ENCODE data around the gene OTOP1.
"Not testable (repeated sequence)": the region's sequence is repeated elsewhere in the genome, so short reads cannot be mapped to it uniquely, and the experiment has no call there.

OTOP1 gene

DNA sequence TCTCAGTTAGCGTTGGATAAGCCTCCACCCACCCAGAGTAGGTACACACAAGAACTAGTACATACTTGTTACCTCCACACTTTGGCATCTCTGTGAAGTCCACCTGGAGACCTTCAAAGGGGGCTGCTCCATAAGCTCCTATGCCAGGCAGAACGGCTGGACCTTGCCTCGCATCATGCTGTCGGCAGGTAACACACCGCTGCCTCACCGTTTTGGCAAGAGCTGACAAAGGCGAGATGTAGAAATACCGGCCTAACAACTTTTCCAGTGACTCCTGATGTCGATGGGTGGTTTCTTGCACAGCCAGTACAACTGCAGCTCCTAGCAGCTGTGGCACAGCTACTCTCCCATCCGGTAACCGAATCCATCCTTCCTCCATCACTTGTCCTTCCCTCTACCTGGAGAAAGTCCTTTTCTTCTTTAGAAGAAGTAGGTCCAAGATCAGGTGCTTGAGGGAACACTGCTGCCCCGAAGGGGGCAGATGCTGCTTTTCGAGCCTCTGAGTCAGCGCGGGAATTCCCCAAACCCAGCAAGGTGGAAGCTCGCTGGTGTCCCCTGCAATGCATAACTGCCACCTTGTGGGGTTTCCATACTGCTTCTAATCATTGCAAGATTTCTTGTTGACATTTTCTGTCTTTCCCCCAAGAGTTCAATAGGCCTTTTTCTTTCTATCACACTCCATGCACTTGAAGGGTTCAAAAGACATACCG lies 65.6 kb downstream of the OTOP1 start:
- DNase-seq: not testable (repeated sequence)

DNA sequence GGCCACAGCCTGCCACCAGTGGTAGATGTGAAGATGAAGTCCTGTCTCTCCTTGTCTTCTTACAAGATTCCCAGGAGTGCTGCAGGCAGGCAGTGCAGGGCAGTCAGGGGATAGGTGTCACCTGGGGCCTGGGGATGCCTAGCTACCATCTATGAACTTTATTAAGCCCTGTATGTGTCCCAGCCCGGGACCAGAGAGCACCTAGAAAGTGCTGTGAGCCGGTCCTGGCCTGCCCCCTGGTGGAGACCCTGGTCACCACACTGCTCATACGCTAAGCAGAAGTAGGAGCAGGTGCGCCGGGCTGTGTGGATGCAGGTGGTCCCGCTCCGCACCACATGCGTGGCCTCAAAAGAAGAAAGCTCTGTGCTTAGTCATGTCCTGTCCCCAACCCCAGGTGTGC lies 81.1 kb downstream of the OTOP1 start:
- DNase-seq: peak; percentile 27

DNA sequence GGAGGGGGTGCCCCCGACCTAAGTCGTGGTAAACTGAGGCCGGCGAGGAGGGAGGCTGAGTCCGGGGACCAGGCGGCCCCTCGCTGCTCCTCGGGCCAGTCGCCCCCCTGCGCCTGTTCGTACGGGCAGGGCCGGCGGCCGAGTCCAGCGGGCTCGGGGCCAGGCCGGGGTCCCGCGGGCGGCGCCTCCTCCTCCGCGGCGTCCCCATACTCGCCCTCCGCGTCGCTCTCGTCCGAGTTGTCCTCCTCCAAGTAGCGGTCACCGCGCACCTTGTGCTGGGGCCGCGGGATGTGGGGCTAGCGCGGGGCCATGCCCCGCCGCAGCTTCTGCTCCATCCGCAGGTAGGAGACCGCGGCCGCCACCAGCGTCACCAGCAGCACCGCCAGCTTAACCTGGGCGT lies 83.4 kb downstream of the OTOP1 start:
- DNase-seq: not testable (repeated sequence)

DNA sequence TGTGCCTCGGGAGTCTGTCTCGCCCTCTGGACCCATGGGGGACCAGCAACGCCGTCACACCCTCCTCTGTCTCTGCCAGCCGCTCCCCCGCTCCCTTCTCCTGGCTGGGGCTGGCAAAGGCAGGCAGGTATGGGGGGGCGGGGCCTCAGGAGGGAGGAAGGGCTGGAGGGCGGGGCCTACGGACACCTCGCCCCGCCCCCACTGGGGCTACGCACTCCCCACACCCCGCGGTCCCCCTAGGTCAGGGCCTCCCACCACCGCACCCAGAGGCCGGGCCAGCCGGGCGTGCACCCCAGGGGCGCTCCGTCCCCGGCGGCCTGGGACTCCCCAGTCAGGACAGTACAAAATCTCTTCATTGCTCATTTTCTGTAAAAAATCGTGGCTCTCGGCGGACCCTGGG lies 84.0 kb downstream of the OTOP1 start:
- not testable (repeated sequence) for DNase-seq

DNA sequence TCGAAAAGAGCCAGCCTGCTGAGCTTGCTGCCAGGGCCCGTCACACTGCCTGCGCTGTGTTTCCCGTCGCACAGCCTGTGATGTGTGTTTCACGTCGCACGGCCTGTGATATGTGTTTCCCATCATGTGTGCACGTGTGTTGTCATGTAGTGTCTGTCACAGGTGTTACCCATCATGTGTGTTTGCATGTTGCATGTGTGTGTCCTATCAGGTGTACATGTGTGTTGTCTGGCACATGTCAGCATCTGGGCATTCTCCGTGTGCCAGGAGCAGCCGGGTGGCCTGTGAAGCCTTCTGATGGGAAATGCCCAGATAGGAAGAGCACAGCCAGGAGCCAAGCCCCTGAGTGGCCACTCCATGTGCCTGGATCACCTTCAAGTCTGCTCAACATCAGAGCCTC lies 85.5 kb downstream of the OTOP1 start:
- DNase-seq: not testable (repeated sequence)
